ENCODE data around the gene ADARB1.

The ADARB1 gene

DNA sequence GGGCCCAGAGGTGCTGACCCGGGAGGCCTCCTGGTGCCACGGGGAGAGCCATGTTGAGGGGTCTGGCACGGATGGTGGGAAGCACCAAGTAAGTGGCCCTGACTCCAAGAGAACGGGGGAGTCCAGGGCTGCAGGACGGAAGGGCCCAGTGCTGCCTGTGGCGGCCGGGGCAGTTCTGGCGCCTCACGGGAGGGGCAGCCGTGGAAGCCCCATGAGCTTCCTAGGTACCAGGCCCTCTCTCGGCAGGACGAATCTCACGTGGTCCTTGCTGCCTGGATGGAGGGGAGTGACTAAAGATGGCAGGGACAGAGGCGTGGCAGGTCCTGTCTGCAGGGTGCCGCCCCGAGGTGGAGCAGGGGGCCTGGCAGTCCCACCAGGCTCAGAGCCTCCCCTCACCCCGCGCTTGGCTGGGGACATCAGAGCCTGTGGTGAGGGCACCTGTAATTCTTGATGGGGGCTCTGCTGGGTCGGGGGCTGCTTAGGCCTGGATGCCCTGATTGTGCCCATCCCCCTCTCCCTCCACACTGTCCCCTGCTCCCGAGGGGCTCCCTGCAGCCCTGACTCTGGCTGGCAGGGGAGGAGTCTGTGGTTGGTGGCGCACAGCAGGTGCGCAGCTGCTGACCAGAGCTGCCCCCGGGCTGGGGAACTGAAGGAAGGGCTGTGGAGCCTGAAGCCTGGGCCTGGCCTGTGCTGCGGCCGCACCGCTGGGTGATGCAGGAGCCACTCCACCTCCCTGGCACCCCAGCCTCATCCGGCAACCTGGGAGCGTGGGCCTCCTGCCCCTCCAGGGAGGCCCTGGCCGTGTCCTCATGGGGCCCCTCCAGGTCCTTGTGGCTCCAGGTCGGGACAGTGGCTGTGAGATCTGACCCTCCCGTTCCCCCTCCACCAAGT, 181.9 kb downstream of the ADARB1 start:
- H3K4me3 ChIP-seq (ENCODE audit: low read depth, low read length), result no peak overlapping the region
- TF ChIP-seq, protein P1, sequence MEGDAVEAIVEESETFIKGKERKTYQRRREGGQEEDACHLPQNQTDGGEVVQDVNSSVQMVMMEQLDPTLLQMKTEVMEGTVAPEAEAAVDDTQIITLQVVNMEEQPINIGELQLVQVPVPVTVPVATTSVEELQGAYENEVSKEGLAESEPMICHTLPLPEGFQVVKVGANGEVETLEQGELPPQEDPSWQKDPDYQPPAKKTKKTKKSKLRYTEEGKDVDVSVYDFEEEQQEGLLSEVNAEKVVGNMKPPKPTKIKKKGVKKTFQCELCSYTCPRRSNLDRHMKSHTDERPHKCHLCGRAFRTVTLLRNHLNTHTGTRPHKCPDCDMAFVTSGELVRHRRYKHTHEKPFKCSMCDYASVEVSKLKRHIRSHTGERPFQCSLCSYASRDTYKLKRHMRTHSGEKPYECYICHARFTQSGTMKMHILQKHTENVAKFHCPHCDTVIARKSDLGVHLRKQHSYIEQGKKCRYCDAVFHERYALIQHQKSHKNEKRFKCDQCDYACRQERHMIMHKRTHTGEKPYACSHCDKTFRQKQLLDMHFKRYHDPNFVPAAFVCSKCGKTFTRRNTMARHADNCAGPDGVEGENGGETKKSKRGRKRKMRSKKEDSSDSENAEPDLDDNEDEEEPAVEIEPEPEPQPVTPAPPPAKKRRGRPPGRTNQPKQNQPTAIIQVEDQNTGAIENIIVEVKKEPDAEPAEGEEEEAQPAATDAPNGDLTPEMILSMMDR (IDR thresholded peaks at IDR 0.05; ENCODE audit: borderline replicate concordance, insufficient read depth, low read depth, low read length), result no peak

DNA sequence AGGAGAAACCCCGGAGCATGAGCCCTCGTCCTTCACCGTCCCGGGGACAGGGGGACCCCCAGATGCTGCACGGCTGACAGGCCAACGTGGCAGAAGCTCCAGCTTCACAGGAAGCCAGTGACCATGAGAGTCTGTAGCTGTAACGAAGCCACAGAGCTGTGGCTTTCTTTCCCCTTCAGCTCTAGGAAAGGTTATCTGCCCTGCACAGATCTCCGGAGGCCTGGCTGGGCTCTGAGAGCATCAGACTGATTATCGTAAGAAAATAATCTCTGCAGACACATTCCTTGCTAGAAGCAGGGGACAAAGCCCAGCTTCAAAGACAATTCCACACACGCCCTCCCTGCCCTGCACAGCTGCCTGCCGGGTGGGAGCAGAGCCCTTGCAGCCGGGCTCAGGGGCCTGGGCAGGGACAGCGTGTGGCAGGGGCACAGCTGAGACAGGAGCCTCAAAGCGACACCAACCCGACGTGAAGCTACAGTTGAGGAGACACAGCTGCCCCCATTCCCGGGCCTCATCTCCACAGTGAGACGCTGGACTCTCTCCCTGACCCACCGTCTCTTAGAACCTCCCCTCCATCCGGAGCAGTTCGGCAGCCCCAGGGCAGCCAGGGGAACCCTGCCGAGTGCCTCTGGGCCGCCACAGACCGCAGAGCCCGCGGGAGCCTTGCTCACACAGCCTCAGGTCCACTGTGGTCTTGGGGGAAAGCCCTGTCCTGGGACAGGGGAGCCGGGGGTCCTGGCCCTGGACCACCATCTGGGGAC, 182.7 kb downstream of the ADARB1 start:
- H3K4me3 ChIP-seq (ENCODE audit: low read depth, low read length), result no peak overlapping the region
- TF ChIP-seq, protein P1 (IDR thresholded peaks at IDR 0.05; ENCODE audit: borderline replicate concordance, insufficient read depth, low read depth, low read length), result no peak

DNA sequence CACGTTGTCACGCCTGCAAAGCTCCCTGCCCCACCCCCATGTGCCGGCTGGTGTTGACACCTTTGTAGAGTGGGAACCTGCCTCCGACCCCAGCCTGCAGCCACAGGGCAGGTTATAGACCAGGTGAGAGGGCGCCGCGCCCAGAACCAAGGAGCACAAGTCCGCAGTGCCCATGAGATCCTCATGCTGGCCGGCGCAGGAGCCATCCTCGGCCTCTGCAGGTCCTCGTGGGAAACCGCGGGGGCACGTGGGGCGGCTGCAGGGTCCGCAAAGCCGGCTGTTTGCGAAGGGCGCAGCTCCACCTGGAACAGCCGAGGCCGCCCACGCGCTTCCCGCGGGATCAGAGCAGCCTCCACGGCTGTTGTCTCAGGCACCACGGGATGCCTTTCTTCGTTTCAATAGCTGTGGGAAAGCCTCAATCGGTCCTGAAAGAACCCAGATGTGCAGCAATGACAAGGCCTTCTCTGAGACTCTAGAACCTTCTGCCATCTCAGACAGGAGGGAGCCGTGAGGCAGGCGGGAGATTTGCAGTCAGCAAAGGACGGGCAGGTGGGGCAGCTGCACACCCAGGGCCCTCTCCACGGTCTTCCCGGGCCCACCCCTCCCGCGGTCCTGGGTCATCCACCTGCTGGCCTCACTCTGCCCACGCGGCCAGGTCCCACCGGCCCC, 183.4 kb downstream of the ADARB1 start:
- no peak overlapping the region for H3K4me3 ChIP-seq (ENCODE audit: low read depth, low read length)
- TF ChIP-seq, protein P1 (IDR thresholded peaks at IDR 0.05; ENCODE audit: borderline replicate concordance, insufficient read depth, low read depth, low read length), result no peak

DNA sequence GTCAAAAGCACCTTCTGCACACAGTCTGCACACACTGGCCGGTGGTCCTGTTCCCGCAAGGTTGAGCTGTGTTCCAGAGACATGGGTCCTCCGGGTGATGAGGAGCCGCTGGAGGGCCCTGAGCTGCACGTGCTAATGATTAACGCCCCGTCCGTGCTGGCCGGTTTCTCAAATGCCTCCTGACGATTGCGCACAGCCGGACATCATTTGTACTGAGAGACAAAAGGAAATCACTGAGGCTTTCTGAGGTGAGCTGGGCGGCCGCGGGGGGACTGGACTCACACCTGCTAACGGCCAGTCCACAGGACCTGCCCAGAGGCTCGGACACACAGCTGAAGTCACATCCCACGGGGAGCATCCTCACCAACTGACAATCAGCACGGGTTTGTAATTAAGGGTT, 184.1 kb downstream of the ADARB1 start:
- TF ChIP-seq, protein P1 (IDR thresholded peaks at IDR 0.05; ENCODE audit: borderline replicate concordance, insufficient read depth, low read depth, low read length), result no peak
- H3K4me3 ChIP-seq (ENCODE audit: low read depth, low read length), result no peak overlapping the region

DNA sequence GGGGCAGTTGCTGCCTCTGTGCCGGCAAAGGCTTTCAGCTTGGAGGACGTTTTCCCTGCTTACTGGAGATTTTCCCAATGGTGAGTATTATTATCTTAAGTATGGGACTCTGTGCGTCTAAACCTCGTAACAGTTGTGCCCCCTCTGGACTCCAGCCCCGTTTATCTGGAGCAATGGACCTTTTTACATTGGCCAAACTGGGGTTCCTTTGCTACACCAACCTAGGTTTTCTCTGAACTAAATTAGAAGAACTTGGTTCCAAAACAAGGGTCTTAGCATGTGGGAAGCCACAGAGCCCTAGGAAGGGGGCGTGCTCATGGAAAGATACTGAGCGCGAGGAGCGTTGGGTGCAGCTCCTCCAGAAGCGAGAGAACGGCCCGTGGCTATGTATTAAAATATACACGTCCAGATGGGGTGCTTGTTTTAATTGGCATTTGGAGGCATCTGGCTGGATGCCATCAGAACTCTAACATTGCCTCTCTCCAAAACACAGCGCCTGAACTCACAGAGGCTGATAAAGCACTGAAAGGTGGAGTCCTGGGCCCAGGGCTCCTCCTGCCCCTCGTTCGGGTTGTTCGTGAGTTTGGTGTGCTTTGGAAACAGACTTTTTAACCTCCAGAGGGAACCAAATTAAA, 184.9 kb downstream of the ADARB1 start:
- TF ChIP-seq, protein P1 (IDR thresholded peaks at IDR 0.05; ENCODE audit: borderline replicate concordance, insufficient read depth, low read depth, low read length), result no peak

DNA sequence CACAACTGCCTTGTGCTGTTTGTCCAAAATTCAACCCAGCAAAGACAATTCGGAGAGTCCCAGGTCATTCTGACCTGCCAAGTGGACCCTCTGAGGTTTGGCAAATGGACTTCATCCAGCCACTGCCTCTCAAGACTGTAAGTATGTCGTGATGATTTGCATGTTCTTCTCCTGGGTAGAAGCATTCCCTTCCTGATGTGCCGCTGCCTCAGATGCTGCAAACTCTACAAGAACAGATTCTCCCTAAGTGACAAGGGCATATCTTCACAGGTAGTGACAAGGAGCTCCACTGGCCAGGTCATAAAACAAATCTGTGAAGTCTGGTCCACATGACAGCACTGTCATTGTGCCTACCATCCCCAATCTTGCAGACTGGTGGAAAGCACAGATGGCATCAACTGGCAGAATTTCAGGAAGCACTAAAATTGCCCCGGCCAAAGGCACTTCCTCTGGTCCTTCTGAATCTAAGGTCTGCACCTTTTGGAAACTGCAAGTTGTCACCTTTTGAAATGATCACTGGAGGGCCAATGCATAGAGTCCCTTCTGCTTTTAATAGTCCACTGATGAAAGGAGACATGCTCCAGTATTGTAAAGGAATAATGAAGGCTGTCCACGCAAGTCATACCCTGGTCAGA, 185.9 kb downstream of the ADARB1 start:
- H3K4me3 ChIP-seq (ENCODE audit: low read depth, low read length), result no peak overlapping the region
- TF ChIP-seq, protein P1 (IDR thresholded peaks at IDR 0.05; ENCODE audit: borderline replicate concordance, insufficient read depth, low read depth, low read length), result no peak

More for the DNA sequence above, 184.9 kb downstream of the ADARB1 start:
- H3K4me3 ChIP-seq (ENCODE audit: low read depth, low read length), result no peak overlapping the region

Measured in GM12875 (cell line).